SK-MEL-5 (cell line): ENCODE data around the gene CBS. TPM values are rescaled to one million over a fixed set of nuclear protein-coding genes. Genes with fewer than 3 reads are reported as not detected.
"Not testable (repeated sequence)": the region's sequence is repeated elsewhere in the genome, so short reads cannot be mapped to it uniquely, and the experiment has no call there.

Experiments
- DNase-seq: peaks from one replicate; pipeline ENCODE4 v3.0.0-alpha.2; 2016; ENCODE audit warnings: low read depth, low spot score
- in situ Hi-C: cut with HindIII; loops from 2 replicates; pipeline ENCODE4 v1.10.0; 2016; ENCODE audit warnings: low sequenced_read_pairs, high pct_unique_total_duplicates, low pct_unique_long_range_greater_than_20kb
- total RNA-seq: library from RNA; depleted of rRNA; stranded (reverse); fragments of >200 nt; shearing (Covaris generic); gene quantifications from 2 replicates; pipeline ENCODE4 v1.2.3, GENCODE V29; 2014

The CBS gene
- total RNA-seq, 1 experiment from 2014 or later, result 28.4 TPM

- DNase-seq, in situ Hi-C loops: not testable (repeated sequence)
Measured at GRCh38 chr21:43076023-43076637, 495 bp upstream of the CBS start.

GRCh38 chr21:43074401-43075169 is 1.1 kb downstream of the CBS start:
- in situ Hi-C loops, DNase-seq: not testable (repeated sequence)

- in situ Hi-C loops, DNase-seq: not testable (repeated sequence)
Measured at GRCh38 chr21:43072742-43073141, 2.9 kb downstream of the CBS start.

- in situ Hi-C loops, DNase-seq: not testable (repeated sequence)
Measured at GRCh38 chr21:43069682-43070081, 6.0 kb downstream of the CBS start.

- DNase-seq, in situ Hi-C loops: not testable (repeated sequence)
Measured at GRCh38 chr21:43068065-43068464, 7.6 kb downstream of the CBS start.

GRCh38 chr21:43066690-43067089 is 8.9 kb downstream of the CBS start:
- DNase-seq, in situ Hi-C loops: not testable (repeated sequence)

- DNase-seq, in situ Hi-C loops: not testable (repeated sequence)
Measured at GRCh38 chr21:43065991-43066390, 9.6 kb downstream of the CBS start.

GRCh38 chr21:43064265-43064917 is 11.2 kb downstream of the CBS start:
- DNase-seq, in situ Hi-C loops: not testable (repeated sequence)

- in situ Hi-C loops, DNase-seq: not testable (repeated sequence)
Measured at GRCh38 chr21:43062955-43063664, 12.5 kb downstream of the CBS start.

- DNase-seq, in situ Hi-C loops: not testable (repeated sequence)
Measured at GRCh38 chr21:43053112-43053511, 22.5 kb downstream of the CBS start.

- in situ Hi-C loops, DNase-seq: not testable (repeated sequence)
Measured at GRCh38 chr21:43045876-43046821, 29.5 kb downstream of the CBS start.

GRCh38 chr21:43045165-43045875 is 30.3 kb downstream of the CBS start:
- DNase-seq, in situ Hi-C loops: not testable (repeated sequence)

- in situ Hi-C loops, DNase-seq: not testable (repeated sequence)
Measured at GRCh38 chr21:43044547-43044946, 31.1 kb downstream of the CBS start.

GRCh38 chr21:43043291-43043690 is 32.3 kb downstream of the CBS start:
- in situ Hi-C loops, DNase-seq: not testable (repeated sequence)

GRCh38 chr21:43042169-43042568 is 33.5 kb downstream of the CBS start:
- in situ Hi-C loops, DNase-seq: not testable (repeated sequence)

GRCh38 chr21:43038659-43039044 is 37.0 kb downstream of the CBS start:
- DNase-seq, in situ Hi-C loops: not testable (repeated sequence)
